IgD-negative memory B cell (primary cell): ENCODE measurements around the gene RTN4R. TPM values are rescaled to one million over a fixed set of nuclear protein-coding genes. Genes with fewer than 3 reads are reported as not detected.
A peak's percentile ranks its signal among the peaks of the same experiment; 100 is the strongest.

Experiments used
- H3K27ac Mint-ChIP-seq, 3 donors: one replicate each; pipeline ENCODE4 v1.8.0; 2020 to 2022; ENCODE audit warnings: mild to moderate bottlenecking in 3 of 3, mixed read lengths in 3 of 3, moderate library complexity in 1 of 3
- H3K27me3 Mint-ChIP-seq: one replicate; pipeline ENCODE4 v1.8.0; 2021; ENCODE audit warnings: mixed read lengths
- H3K36me3 Mint-ChIP-seq: one replicate; pipeline ENCODE4 v1.8.0; 2020; ENCODE audit warnings: mild to moderate bottlenecking, mixed read lengths
- H3K4me1 Mint-ChIP-seq, 3 donors: one replicate each; pipeline ENCODE4 v1.8.0; 2020 to 2022; ENCODE audit warnings: mixed read lengths in 3 of 3, mild to moderate bottlenecking in 1 of 3
- H3K4me3 Mint-ChIP-seq, 4 donors: one replicate each; pipeline ENCODE4 v1.8.0; 2020 to 2022; ENCODE audit warnings: mild to moderate bottlenecking in 4 of 4, mixed read lengths in 4 of 4, moderate library complexity in 3 of 4
- H3K9me3 Mint-ChIP-seq, 3 donors: one replicate each; pipeline ENCODE4 v1.8.0; 2020 to 2021; ENCODE audit warnings: mixed read lengths in 3 of 3, mild to moderate bottlenecking in 1 of 3
- polyA plus RNA-seq: library from polyadenylated mRNA; unstranded; fragments of 300-500 nt; fragmentation: Illumina TruSeq; gene quantifications from one replicate; pipeline ENCODE4 v1.2.3, GENCODE V29; 2021

The RTN4R gene
- polyA plus RNA-seq, 1 donor from 2014 or later, result not detected

DNA sequence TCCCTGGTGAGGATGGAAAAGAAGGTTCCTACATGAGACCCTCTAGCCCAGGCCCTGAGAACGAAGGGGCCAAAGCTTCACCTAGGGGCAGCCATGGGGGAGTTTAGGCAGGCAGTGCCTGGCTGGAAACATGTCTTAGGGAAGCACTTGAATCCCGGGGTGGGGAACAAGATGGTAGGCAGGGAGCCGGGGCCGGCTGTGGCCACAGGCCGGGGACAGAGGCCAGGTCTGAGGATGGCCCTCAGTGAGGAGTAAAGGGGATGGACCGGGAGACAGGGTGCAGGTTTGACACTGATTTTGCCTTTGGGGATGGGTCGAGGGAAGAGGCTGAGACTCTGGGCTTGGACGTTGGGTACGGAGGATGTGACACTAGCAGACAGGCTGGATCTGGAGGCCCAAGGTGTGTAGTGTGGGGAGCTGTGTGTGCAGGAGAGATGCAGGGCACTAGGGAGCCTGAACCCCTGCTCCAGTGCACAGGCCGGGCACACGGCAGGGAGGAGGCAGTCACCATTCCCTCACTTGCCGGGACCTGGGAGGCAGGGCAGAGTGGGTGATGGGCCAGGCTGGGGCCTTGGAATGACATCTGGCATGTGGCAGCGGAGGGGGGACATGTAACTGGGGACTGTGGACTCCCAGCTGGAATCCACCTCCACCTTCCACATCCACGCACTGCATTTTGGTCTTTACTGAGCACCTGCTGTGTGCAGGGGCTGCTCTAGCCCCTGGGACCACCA is 6.1 kb downstream of the RTN4R start:
- peaks cover 3% of the 10 kb centered on the region for H3K27me3 Mint-ChIP-seq
- peak overlapping the region in 1 of 4 donors; percentile 37 for H3K4me3 Mint-ChIP-seq
- peaks cover 0 to 1% (median 0%) of the 10 kb centered on the region in 3 donors for H3K9me3 Mint-ChIP-seq
- H3K4me1 Mint-ChIP-seq, result peaks cover 0 to 4% (median 0%) of the 10 kb centered on the region in 3 donors
- no peaks in the 10 kb centered on the region for H3K36me3 Mint-ChIP-seq
- no peak overlapping the region for H3K27ac Mint-ChIP-seq

DNA sequence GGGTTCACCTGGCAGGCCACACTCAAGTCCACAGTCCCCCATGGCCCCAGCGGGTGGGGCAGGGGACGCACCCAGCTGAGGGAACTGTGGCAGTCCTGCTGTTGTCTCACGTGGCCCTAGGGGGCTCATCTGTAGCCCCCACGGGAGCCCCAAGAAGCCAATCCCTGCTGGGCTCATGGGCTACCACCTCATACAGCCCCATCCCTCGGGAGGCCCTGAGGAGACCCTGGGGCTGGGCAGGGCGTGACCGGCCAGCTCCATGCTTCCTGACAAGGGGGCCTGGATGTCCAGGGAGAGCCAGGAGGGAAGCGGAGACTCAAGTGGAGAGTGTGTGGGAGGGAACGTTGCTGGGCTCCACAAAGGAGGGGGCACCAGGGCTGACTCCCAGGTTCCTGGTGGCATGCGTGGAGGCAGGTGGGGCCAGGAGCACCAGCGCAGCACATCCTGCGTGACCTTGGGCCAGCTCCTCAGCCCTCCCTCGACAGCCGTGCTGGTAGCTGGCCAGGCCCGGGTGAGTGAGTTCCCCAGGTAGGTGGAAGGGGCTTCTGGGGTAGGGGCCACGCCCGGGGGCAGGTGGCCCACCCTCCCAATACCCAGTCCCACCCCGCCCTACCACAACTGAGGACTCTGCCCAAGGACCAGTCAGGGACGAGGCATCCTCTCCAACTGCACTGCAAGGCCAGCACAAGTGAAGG is 7.9 kb downstream of the RTN4R start:
- peaks cover 0 to 1% (median 0%) of the 10 kb centered on the region in 3 donors for H3K9me3 Mint-ChIP-seq
- H3K36me3 Mint-ChIP-seq, result no peaks in the 10 kb centered on the region
- peaks cover 0 to 2% (median 0%) of the 10 kb centered on the region in 3 donors for H3K4me1 Mint-ChIP-seq
- H3K27me3 Mint-ChIP-seq, result no peaks in the 10 kb centered on the region
- H3K27ac Mint-ChIP-seq, result no peak overlapping the region
- no peak overlapping the region for H3K4me3 Mint-ChIP-seq

DNA sequence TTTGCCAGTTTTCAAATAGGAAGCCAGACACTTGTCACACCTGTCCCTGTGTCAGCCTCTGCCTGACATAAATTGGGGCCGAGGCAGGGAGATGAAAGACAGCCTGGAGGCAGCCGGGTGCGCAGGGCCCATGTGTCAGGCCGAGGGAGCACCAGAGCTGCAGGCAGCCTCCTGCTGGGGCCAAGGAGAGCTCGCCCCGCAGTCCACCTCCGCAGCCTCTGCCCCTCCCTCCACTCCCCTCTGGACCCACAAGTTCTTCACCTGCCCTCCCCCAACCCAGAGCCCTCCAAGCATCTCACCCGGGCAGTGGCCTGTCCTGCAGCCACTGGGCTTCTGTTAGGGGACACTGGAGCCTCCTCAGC is 8.8 kb downstream of the RTN4R start:
- Mint-ChIP-seq H3K9me3 (peaks cover 0 to 1% (median 0%) of the 10 kb centered on the region in 3 donors), H3K36me3 (no peaks in the 10 kb centered on the region), H3K4me3 (no peak overlapping the region), H3K27ac (no peak overlapping the region), H3K27me3 (no peaks in the 10 kb centered on the region), H3K4me1 (peaks cover 0 to 2% (median 0%) of the 10 kb centered on the region in 3 donors)

- Mint-ChIP-seq H3K27me3 (no peaks in the 10 kb centered on the region), H3K36me3 (no peaks in the 10 kb centered on the region), H3K9me3 (peaks cover 0 to 1% (median 0%) of the 10 kb centered on the region in 3 donors), H3K27ac (peak overlapping the region in 1 of 3 donors; percentile 53), H3K4me1 (peaks cover 0 to 2% (median 0%) of the 10 kb centered on the region in 3 donors), H3K4me3 (no peak overlapping the region)
These were observed 9.4 kb downstream of the RTN4R start for GRCh38 chr22:20258584-20259326.

DNA sequence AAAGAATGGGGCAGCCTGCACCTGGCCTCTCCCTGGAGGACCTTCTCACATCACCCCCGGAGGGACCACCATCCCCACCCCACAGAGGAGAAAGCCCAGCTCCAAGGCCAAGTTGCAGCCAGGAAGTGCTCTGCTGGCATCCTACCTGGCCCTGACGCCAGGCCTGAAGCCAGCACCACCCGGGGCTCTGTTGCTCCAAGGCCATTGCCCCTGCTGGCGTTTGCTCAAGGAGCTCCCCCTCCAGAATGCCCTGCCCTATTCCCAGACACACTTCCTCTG is 10.2 kb downstream of the RTN4R start:
- H3K9me3 Mint-ChIP-seq, result peaks cover 0 to 1% (median 0%) of the 10 kb centered on the region in 3 donors
- H3K27ac Mint-ChIP-seq, result no peak overlapping the region
- H3K36me3 Mint-ChIP-seq, result no peaks in the 10 kb centered on the region
- H3K4me1 Mint-ChIP-seq, result peaks cover 0 to 2% (median 0%) of the 10 kb centered on the region in 3 donors
- H3K27me3 Mint-ChIP-seq, result no peaks in the 10 kb centered on the region
- no peak overlapping the region for H3K4me3 Mint-ChIP-seq

DNA sequence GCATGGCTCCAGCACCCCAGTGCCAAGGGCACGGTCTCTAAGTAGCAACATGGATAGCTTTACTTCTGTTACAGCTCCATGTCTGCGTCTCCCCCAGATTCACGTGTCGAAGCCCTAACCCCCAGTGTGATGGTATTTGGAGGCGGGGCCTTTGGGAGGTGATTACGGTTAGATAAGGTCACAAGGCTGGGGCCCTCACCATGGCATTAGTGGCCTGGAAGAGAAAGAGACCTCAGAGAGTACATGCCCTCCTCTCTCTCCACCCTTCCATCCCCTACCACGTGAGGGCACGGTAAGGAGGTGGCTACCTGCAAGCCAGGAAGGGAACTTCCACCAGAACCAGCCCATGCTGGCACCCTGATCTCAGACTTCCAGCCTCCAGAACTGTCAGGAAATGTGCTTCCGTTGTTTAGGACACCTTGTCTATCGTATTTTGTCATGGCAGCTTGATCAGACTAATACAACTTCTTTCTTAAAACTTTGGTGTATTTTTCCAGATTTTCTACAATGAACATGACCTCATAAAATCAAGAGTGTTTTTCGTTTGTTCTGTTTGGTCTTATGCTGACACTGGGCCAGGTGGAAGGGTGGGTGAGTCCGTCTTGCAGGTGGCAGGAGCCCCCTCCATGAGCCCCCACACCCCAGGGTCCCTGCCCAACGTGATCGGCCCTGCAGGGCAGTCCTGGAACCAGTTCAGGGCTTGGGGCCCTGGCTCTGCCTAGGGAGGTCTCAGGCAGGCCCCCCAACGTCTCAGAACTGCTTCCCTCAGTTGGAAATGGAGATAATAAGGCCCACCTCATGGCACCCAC is 10.7 kb downstream of the RTN4R start:
- Mint-ChIP-seq H3K27me3 (no peaks in the 10 kb centered on the region), H3K9me3 (peaks cover 0 to 1% (median 0%) of the 10 kb centered on the region in 3 donors), H3K36me3 (no peaks in the 10 kb centered on the region), H3K4me1 (peaks cover 0 to 2% (median 0%) of the 10 kb centered on the region in 3 donors), H3K4me3 (no peak overlapping the region), H3K27ac (no peak overlapping the region)

- Mint-ChIP-seq H3K4me1 (peaks cover 0 to 2% (median 0%) of the 10 kb centered on the region in 3 donors), H3K36me3 (no peaks in the 10 kb centered on the region), H3K9me3 (peaks cover 0 to 1% (median 0%) of the 10 kb centered on the region in 3 donors), H3K27me3 (no peaks in the 10 kb centered on the region), H3K4me3 (no peak overlapping the region), H3K27ac (peak overlapping the region in 1 of 3 donors; percentile 14)
These were observed 11.4 kb downstream of the RTN4R start for GRCh38 chr22:20256551-20257211.

GRCh38 chr22:20256027-20256426 is 12.1 kb downstream of the RTN4R start:
- Mint-ChIP-seq H3K27me3 (no peaks in the 10 kb centered on the region), H3K4me3 (peak overlapping the region in 1 of 4 donors; percentile 48), H3K4me1 (peaks cover 0 to 2% (median 0%) of the 10 kb centered on the region in 3 donors), H3K36me3 (no peaks in the 10 kb centered on the region), H3K27ac (no peak overlapping the region), H3K9me3 (peaks cover 0 to 1% (median 0%) of the 10 kb centered on the region in 3 donors)

DNA sequence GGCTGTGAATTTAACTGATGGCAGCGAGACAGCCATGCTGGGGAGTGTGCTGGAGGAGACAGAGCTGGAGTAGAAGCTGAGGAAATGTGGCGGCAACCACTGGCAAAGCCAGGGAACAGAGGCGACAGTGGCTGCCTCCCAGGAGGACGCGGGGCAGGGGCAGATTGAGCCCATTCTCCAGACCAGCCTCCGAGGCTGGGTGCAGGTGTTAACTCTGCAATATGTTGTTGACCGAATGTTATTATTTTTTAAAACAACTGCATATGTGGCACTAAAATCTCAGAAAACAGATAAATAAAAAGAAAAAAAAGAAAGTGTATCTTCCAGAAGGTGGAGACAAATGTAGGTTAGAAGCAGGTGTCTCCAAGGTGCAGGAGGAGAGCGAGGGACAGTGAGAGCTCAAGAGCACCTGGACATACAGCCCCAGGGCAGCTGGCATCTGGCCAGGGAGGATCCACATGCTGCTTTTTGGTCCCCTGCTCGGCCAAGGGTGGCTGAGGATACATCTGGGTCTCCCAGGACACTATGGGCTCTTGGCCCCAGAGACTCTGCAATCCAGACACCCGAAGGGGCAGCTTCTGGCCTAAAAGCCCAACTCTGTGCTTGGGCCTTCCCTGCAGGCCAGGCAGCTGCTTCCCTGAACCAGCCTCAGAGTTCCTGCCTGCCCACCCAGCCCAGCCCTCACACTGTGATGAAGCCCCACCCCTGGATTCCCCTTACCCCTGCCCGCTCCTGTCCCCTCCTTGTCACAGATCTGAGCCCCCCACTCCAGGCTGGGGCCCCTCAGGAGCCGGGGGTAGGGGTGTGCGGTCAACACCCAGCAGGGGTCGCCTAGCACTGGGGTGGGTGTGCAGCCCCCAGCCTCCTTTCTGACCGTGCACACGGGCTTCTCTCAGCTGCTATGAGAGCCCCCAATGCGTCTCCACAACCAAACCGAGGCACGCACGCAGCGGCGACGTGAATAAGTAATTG is 12.9 kb downstream of the RTN4R start:
- Mint-ChIP-seq H3K4me1 (peaks cover 0 to 2% (median 0%) of the 10 kb centered on the region in 3 donors), H3K4me3 (peak overlapping the region in 1 of 4 donors; percentile 48), H3K9me3 (peaks cover 0 to 1% (median 0%) of the 10 kb centered on the region in 3 donors), H3K36me3 (no peaks in the 10 kb centered on the region), H3K27ac (no peak overlapping the region), H3K27me3 (no peaks in the 10 kb centered on the region)

GRCh38 chr22:20253161-20253560 is 15.0 kb downstream of the RTN4R start:
- no peaks in the 10 kb centered on the region for H3K27me3 Mint-ChIP-seq
- no peak overlapping the region for H3K27ac Mint-ChIP-seq
- no peaks in the 10 kb centered on the region for H3K36me3 Mint-ChIP-seq
- no peaks in the 10 kb centered on the region for H3K4me1 Mint-ChIP-seq
- H3K9me3 Mint-ChIP-seq, result no peaks in the 10 kb centered on the region
- no peak overlapping the region for H3K4me3 Mint-ChIP-seq

DNA sequence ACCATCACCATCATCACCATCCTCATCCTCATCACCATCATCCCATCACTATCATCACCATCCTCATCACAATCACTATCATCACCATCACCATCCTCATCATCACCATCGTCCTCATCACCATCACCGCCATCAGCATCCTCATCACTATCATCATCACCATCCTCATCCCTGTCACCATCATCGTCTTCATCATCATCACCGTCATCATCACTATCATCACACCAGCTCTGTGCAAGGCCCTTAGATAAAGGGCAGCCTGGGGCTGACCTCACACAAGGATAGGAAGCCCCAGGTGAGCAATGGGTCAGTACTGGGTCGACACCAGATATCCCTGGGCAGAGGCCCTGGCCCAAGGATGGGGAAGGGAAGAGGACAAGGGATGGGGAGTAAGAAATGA is 16.1 kb downstream of the RTN4R start:
- Mint-ChIP-seq H3K9me3 (no peaks in the 10 kb centered on the region), H3K27me3 (no peaks in the 10 kb centered on the region), H3K36me3 (no peaks in the 10 kb centered on the region), H3K4me1 (peaks cover 0 to 3% (median 0%) of the 10 kb centered on the region in 3 donors), H3K27ac (no peak overlapping the region), H3K4me3 (no peak overlapping the region)

GRCh38 chr22:20251491-20251890 is 16.6 kb downstream of the RTN4R start:
- H3K27ac Mint-ChIP-seq, result no peak overlapping the region

DNA sequence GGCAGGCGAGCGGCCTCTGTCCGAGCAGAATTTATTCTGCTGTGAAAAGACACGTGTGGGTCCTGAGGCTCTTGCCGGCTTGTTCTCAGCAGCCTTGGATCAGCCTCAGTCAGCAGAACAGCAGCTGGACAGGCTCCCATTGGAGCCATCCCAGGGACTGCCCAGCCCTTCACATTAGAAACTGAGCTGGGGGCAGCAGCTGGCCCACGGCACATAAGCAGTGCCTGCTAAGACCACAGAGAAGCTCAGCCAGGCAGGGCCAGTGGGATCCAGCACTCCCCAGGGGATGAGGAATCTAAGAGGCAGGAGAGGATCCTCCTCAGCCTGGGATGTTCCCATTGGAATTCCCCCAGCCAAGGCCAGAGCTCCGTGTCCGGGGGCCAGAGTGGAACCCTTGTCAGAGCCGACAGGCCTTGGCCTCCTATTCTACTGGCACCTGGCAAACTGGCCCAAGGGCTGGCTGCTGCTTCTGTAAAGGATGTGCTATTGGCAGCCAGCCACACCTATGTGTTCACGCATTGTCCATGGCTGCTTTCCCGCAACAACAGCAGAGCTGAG is 18.2 kb downstream of the RTN4R start:
- H3K36me3 Mint-ChIP-seq, result no peaks in the 10 kb centered on the region
- H3K4me3 Mint-ChIP-seq, result no peak overlapping the region
- H3K27ac Mint-ChIP-seq, result no peak overlapping the region
- H3K9me3 Mint-ChIP-seq, result no peaks in the 10 kb centered on the region
- H3K4me1 Mint-ChIP-seq, result peaks cover 8 to 10% (median 10%) of the 10 kb centered on the region in 3 donors
- peaks cover under 1% of the 10 kb centered on the region for H3K27me3 Mint-ChIP-seq

More at GRCh38 chr22:20251491-20251890, 16.6 kb downstream of the RTN4R start:
- Mint-ChIP-seq H3K36me3 (no peaks in the 10 kb centered on the region), H3K4me1 (peaks cover 0 to 3% (median 2%) of the 10 kb centered on the region in 3 donors), H3K27me3 (no peaks in the 10 kb centered on the region), H3K9me3 (no peaks in the 10 kb centered on the region), H3K4me3 (no peak overlapping the region)
